Dermis microvascular lymphatic vessel endothelial cell (primary cell): Measurements from ENCODE around the gene STK11IP. TPM values are rescaled to one million over a fixed set of nuclear protein-coding genes. Genes with fewer than 3 reads are reported as not detected.
A peak's percentile ranks its signal among the peaks of the same experiment; 100 is the strongest.

Source experiments
- DNase-seq, 2 donors: peaks; one replicate each; pipeline versions ENCODE4 v3.0.0 to v3.0.0-alpha.2; 2010; ENCODE audit warnings: low read depth in 2 of 2
- total RNA-seq: library from RNA; depleted of rRNA; stranded (reverse); fragments of >200 nt; gene quantifications from 2 replicates; pipeline ENCODE4 v1.2.1, GENCODE V29; 2014

STK11IP gene
- total RNA-seq, 1 donor from 2014 or later, result 9.4 TPM

- DNase-seq, result no peak
Observed at GRCh38 chr2:219576505-219577388, 20.9 kb upstream of the STK11IP start.

DNA sequence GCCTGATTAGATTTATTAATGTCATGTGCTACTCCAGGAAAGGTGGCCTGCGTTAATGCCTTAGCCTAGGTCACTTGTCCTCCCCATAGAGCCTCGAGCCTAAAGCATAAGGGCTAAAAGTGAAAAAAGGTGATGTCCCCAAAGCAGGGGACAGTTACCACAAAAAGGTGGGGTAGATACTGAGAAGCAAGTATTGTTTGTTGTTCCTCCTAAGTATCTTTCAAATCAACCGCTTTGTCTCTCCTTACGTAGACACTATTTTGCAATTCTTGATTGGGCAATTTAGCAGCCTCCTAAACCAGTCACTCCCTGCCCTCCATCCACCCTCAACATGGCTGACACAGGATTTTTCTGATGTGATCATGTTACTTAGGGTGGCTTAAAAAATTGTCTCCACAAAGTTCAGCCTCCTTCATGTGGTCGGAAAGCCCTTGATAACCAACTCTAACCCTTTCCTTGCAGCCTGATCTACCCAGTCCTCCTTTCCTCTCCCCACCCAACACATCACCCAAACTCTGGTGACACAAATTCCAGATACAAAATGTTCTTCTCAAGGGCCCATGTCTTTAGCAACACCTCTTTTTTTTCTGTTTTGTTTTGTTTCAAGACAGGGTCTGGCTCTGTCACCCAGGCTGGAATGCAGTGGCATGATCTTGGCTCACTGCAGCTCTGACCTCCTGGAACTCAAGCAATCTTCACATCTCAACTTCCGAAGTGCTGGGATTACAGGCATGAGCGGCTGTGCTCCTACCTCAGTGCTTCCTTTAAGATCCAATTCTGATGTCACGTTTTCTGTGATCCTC lies 18.6 kb upstream of the STK11IP start:
- no peak for DNase-seq

DNA sequence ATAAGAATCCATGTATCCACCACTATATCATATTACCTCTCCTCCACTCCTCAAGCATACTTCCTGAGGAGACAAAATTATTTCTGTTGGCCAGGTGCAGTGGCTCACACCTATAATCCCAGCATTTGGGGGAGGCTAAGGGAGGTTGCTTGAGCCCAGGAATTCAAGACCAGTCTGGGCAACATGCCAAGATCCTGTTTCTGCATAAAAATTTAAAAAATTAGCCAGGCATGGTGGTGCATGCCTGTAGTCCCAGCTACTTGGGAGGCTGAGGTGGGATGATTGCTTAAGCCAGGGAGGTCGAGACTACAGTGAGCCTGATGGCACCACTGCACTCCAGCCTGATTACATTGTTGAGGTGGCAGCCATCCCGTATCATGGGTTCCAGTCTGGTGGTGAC lies 16.3 kb upstream of the STK11IP start:
- DNase-seq, result no peak

- DNase-seq, result no peak
Observed at GRCh38 chr2:219591091-219591490, 6.6 kb upstream of the STK11IP start.

- DNase-seq, result no peak
Observed at GRCh38 chr2:219592736-219593135, 4.9 kb upstream of the STK11IP start.

DNA sequence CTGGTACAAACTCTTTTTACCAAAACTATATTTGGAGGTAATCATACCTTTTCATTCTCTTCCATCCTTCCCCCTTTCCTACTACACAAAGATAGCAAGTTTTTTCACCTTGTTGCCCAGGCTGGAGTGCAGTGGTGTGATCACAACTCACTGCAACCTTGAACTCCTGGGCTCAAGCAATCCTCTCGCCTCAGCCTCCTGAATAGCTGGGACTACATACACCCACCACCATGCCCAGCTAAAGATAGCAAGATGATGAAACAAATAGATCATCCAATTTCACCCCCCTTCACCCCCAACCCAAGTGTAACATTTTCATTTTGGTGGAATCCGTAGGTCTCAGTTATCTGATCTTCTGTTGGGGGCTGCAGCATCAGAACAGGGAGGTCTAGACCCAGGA lies 4.5 kb upstream of the STK11IP start:
- DNase-seq, result no peak

DNA sequence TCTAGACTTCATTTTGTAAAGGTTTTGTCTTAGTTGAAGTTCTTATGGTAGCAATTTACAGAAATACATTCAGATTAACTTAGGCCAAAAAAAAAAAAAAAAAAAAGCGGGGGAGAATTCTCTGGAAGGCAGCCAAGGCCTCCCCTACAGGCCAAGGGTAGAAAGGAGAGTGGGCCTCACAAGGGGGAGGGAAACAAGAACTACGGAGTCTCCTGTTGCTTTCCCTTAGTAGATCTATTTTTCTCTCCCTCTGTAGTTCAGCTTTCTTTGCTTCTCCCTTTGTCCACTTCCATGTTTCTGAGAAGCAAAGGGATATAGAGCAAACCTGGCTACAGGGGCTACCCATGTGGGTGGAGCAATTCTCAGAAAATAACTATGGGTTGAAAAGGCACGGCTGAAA lies 2.4 kb upstream of the STK11IP start:
- no peak for DNase-seq

DNA sequence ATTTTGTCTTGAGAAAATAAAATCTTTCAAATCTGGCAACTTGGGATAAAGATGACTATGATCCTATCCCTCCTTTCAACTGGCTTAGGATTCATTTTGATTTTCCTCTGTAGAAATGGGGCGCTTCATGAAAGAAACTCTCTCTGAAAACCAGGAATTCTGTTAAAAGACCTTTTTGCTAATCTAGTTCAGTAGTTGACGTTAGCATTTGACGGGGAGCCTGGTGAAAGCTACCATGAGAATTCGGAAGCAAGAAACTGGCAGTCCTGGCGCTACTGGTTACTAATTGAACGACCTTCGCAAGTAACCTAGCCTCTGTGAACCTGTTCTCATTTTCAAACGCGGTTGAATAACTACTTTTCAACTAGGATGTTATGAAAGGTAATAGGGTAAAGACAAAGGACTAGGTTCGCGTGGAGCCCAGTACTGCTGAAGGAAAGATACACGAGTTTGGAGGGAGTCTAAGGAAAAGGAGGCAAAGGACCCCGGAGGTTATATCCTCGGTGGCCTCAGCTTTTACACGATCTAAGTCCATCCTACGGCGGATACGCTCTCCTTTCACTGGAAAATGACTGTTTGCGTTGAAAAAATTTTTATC lies 604 bp upstream of the STK11IP start:
- peak in 1 of 2 donors; percentile 0 for DNase-seq

DNA sequence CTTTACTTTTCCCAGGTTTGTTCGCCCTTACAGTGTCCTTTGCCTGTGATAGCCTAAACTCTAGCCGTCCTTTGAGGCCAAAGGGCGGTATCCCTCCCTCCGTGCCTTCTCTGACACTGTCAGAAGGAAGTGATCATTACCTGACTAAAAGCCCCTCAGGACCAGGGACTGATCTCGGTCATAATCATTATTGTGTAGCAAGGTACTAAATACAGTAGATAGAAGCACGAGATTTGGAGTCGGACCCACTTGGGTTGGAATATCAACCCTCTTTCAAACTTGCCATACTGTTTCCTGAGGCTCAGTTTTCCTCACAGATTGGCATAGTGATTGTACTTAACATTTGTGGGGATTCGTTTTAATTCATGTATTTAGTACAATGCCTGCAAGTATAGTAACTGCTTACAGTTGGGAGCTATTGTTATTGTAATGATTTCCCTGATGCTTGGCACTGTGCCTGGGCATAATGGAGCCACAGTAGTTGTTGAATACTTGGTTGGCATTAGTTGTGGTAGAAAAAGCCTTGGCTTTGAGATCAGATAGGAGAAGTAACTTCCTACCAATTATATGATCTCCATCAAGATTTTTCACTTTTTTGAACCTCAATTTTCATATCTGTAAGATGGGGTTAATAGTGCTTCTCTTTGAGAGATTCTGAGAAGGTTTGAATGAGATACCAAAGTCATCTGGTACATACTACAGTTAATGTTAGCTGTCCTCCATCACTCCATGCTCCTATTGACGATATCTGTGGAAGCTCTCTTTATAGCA lies 836 bp downstream of the STK11IP start:
- DNase-seq, result peak; percentile 15 to 32

DNA sequence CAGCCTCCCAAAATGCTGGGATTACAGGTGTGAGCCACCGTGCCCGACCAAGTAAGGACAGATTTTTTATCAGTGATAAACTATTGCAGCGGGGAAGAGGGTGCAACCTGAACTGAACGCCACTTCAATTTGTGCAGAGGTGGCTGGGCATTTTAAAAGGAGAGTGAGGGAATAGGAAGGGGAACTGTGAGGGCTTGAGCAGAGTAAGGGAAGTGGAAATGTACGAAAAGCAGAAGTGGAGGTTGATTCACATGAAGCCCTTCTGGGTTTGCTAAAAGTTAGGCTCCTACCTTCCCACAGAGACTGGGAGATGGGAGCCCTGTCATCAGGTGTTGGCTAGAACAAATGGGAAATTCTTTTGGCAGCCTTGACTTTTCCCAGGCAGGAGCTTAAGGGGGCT lies 6.1 kb downstream of the STK11IP start:
- no peak for DNase-seq

- no peak for DNase-seq
Observed at GRCh38 chr2:219605607-219605954, 7.9 kb downstream of the STK11IP start.

DNA sequence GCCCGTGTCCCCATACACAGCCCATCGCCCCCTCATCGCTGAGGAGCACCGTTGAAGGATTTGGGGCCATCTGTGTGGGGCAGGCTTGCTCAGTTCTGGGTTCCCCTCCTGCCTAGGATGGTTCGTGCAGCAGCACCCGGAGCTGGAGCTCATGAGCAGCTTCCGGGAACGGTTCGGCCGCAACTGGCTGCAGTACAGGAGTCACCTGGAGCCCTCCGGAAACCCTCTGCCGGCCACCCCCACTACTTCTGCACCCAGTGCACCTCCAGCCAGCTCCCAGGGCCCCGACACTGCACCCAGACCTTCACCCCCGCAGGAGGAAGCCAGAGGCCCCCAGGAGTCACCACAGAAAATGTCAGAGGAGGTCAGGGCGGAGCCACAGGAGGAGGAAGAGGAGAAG lies 10.3 kb downstream of the STK11IP start:
- no peak for DNase-seq

DNA sequence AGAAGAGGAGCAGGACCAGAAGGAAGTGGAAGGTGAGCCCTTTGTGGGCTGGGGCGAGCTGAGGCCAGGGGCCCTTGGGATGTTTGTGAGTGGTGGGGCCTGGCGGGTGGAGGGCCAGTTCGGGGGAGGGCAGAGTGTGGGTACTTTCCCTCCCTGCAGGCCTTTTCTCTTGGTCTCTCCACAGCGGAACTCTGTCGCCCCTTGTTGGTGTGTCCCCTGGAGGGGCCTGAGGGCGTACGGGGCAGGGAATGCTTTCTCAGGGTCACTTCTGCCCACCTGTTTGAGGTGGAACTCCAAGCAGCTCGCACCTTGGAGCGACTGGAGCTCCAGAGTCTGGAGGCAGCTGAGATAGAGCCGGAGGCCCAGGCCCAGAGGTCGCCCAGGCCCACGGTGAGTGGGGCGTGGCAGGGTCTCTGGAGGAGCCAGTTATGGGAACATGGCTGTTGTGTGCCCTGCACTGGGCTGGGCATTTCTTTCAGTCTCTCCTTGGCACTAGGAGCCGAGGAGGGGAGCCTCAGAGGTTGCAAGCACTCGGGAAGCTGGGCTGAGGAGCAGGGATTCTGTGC lies 10.8 kb downstream of the STK11IP start:
- no peak for DNase-seq

DNA sequence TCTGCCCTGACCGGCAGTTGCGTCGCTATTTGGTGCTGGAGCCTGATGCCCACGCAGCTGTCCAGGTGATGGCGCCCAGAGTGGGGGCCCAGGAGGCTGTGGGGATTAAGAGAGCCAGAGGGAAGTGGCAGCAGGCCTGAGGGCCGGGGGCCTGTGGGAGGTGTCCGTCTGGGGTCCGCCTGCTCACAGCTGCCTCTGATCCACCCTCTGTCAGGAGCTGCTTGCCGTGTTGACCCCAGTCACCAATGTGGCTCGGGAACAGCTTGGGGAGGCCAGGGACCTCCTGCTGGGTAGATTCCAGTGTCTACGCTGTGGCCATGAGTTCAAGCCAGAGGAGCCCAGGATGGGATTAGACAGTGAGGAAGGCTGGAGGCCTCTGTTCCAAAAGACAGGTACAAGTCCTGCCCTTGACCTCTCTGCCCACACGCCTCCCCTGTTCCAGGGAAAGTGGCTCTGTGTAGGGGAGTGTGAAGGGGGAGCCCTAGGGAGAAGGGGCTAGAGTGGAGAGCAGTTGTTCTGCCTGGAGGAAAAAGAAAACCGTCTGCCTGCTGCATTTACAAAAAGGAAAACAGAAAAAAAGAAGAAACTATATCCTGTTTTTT lies 11.6 kb downstream of the STK11IP start:
- no peak for DNase-seq

DNA sequence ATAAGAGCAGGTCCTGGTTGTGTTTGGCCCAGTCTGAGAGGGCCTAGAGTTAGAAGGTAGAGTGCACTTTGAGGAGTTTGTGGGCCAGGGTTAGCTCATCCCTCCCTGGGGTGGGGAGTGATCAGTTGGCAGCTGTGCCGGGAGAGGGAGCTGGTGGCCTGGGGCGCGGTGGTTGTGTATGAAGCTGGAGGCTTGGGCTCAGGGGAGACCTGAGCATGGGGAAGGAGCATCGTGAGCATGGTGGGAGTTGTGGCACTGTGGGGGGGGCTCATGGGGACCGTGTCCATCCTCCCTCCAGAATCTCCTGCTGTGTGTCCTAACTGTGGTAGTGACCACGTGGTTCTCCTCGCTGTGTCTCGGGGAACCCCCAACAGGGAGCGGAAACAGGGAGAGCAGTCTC lies 13.6 kb downstream of the STK11IP start:
- no peak for DNase-seq

GRCh38 chr2:219611866-219612576 lies 14.4 kb downstream of the STK11IP start:
- no peak for DNase-seq

DNA sequence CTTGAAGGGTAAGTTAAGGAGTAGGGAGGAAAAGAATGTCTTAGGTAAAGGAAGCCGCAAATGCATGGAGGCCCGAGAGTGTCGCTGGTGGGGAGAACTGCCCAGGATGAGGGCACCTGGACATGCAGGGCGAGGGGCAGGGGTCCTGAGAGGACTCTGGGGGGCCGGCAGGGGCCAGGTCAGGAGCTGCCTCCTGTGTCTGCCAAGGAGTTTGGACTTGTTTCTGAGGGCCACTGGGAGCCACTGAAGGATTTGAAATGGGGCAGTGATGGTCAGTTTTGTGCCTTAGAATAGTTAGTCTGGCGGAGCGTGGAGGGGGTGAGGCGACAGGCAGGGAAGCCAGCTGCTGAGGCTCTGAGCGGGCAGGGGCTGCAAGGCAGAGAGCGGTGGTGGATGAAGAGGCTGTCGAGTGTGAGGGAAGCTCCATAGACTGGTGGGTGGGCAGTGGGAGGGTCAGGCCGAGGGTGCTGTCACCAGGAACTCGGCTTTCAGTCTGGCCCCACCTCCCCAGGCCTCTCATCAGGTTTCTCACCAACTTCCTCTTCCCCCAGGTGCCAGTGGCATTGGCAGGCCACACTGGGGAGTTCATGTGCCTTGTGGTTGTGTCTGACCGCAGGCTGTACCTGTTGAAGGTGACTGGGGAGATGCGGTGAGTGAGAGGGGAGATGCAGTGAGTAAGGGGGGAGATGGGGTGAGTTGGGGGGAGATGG lies 15.1 kb downstream of the STK11IP start:
- DNase-seq, result no peak

- no peak for DNase-seq
Observed at GRCh38 chr2:219613461-219614070, 15.9 kb downstream of the STK11IP start.
